Tibial nerve (tissue), 4 donors: ENCODE measurements around the gene LCNL1.

ENCODE experiments used
- CTCF ChIP-seq, 5 experiments: fragments of 200-600 bp in 3 of 5; fragments of 450-650 bp in 2 of 5; sonication (generic) in 3 of 5; IDR thresholded peaks; one replicate each; pipeline ENCODE4 v1.5.1; 2016 to 2019; ENCODE audit warnings: antibody characterized with exemption in 5 of 5, mild to moderate bottlenecking in 3 of 5, moderate library complexity in 2 of 5
- EP300 ChIP-seq, 2 donors: sonication (generic); formaldehyde crosslinking; IDR thresholded peaks; one replicate each; pipeline ENCODE4 v1.6.1; 2017; ENCODE audit warnings: antibody characterized with exemption in 2 of 2, mild to moderate bottlenecking in 1 of 2
- POLR2A ChIP-seq, 2 donors: fragments of 450-650 bp; IDR thresholded peaks; one replicate each; pipeline ENCODE4 v1.6.1; 2017; ENCODE audit warnings: antibody characterized with exemption in 2 of 2, mild to moderate bottlenecking in 2 of 2, moderate library complexity in 2 of 2

- TF ChIP-seq CTCF (IDR thresholded peaks at IDR 0.05) (no peak), POLR2A (IDR thresholded peaks at IDR 0.05) (no peak), EP300 (IDR thresholded peaks at IDR 0.05) (no peak)
These were observed 5.1 kb upstream of the LCNL1 start for GRCh38 chr9:136977649-136978072.
